ENCODE results near the gene CDHR2. TPM values are rescaled to one million over a fixed set of nuclear protein-coding genes. Genes with fewer than 3 reads are reported as not detected.

CDHR2 gene
- total RNA-seq, 1 experiment from 2014 or later: 7.8 TPM

GRCh38 chr5:176542596-176543427, 6.3 kb upstream of the CDHR2 start:
- H3K36me3 Mint-ChIP-seq (ENCODE audit: insufficient read depth, unreplicated experiment): peaks cover 66% of the 10 kb centered on the region
- intact Hi-C loops (cut with micrococcal nuclease; ENCODE audit: unreplicated experiment): loop anchor here (5.0 kb wide), 1 partner anchor 69 kb away; the partner anchor contains the start of gene GPRIN1
- CTCF ChIA-PET: interaction anchor here (0.6 to 1.1 kb wide), 2 partner anchors 58 to 94 kb away, joined by 3 read pairs; partner anchors contain the start of gene FAF2
- H3K4me3 Mint-ChIP-seq (ENCODE audit: low read depth, unreplicated experiment): peak overlapping the region; percentile 84
- peaks cover 81% of the 10 kb centered on the region for H3K4me1 Mint-ChIP-seq (ENCODE audit: low read depth, unreplicated experiment)
- H3K27ac Mint-ChIP-seq (ENCODE audit: unreplicated experiment): peak overlapping the region; percentile 82
- no peak for TF ChIP-seq CTCF (IDR thresholded peaks at IDR 0.05; ENCODE audit: unreplicated experiment)
- H3K9me3 Mint-ChIP-seq (ENCODE audit: low read depth, unreplicated experiment): no peaks in the 10 kb centered on the region
- no peaks in the 10 kb centered on the region for H3K27me3 Mint-ChIP-seq (ENCODE audit: unreplicated experiment)
- DNase-seq: peak; percentile 71
- no TSS peak for BruUV-seq (replicated peaks)

GRCh38 chr5:176543428-176544182, 5.5 kb upstream of the CDHR2 start:
- Mint-ChIP-seq H3K9me3 (ENCODE audit: low read depth, unreplicated experiment) (no peaks in the 10 kb centered on the region), H3K4me3 (ENCODE audit: low read depth, unreplicated experiment) (peak overlapping the region; percentile 84), H3K27ac (ENCODE audit: unreplicated experiment) (peak overlapping the region; percentile 84), H3K27me3 (ENCODE audit: unreplicated experiment) (no peaks in the 10 kb centered on the region), H3K4me1 (ENCODE audit: low read depth, unreplicated experiment) (peaks cover 81% of the 10 kb centered on the region), H3K36me3 (ENCODE audit: insufficient read depth, unreplicated experiment) (peaks cover 63% of the 10 kb centered on the region)
- TF ChIP-seq CTCF (IDR thresholded peaks at IDR 0.05; ENCODE audit: unreplicated experiment): no peak
- intact Hi-C loops (cut with micrococcal nuclease; ENCODE audit: unreplicated experiment): loop anchor here (5.0 kb wide), 1 partner anchor 69 kb away; the partner anchor contains the start of gene GPRIN1
- BruUV-seq (replicated peaks): TSS peak; percentile 56
- peak; percentile 80 for DNase-seq
- CTCF ChIA-PET: interaction anchor here (0.6 kb wide), 2 partner anchors 10 to 59 kb away, joined by 3 read pairs; no protein-coding TSS in a partner anchor

- CTCF ChIA-PET: no interaction called here
- H3K4me1 Mint-ChIP-seq (ENCODE audit: low read depth, unreplicated experiment): peaks cover 82% of the 10 kb centered on the region
- H3K27me3 Mint-ChIP-seq (ENCODE audit: unreplicated experiment): no peaks in the 10 kb centered on the region
- intact Hi-C loops (cut with micrococcal nuclease; ENCODE audit: unreplicated experiment): no loop called here
- H3K27ac Mint-ChIP-seq (ENCODE audit: unreplicated experiment): peak overlapping the region; percentile 84
- H3K4me3 Mint-ChIP-seq (ENCODE audit: low read depth, unreplicated experiment): peak overlapping the region; percentile 26
- no peak for DNase-seq
- H3K36me3 Mint-ChIP-seq (ENCODE audit: insufficient read depth, unreplicated experiment): peaks cover 63% of the 10 kb centered on the region
- BruUV-seq (replicated peaks): no TSS peak
- no peak for TF ChIP-seq CTCF (IDR thresholded peaks at IDR 0.05; ENCODE audit: unreplicated experiment)
- no peaks in the 10 kb centered on the region for H3K9me3 Mint-ChIP-seq (ENCODE audit: low read depth, unreplicated experiment)
Observed at GRCh38 chr5:176545388-176545736, 3.8 kb upstream of the CDHR2 start.

GRCh38 chr5:176545737-176546509, 3.2 kb upstream of the CDHR2 start:
- intact Hi-C loops (cut with micrococcal nuclease; ENCODE audit: unreplicated experiment): no loop called here
- Mint-ChIP-seq H3K27me3 (ENCODE audit: unreplicated experiment) (no peaks in the 10 kb centered on the region), H3K4me3 (ENCODE audit: low read depth, unreplicated experiment) (peak overlapping the region; percentile 26), H3K36me3 (ENCODE audit: insufficient read depth, unreplicated experiment) (peaks cover 57% of the 10 kb centered on the region), H3K9me3 (ENCODE audit: low read depth, unreplicated experiment) (no peaks in the 10 kb centered on the region), H3K4me1 (ENCODE audit: low read depth, unreplicated experiment) (peaks cover 81% of the 10 kb centered on the region), H3K27ac (ENCODE audit: unreplicated experiment) (peak overlapping the region; percentile 84)
- BruUV-seq (replicated peaks): no TSS peak
- peak; percentile 70 for DNase-seq
- no peak for TF ChIP-seq CTCF (IDR thresholded peaks at IDR 0.05; ENCODE audit: unreplicated experiment)
- CTCF ChIA-PET: interaction anchor here (1.1 kb wide), 1 partner anchor 267 kb away, joined by 3 read pairs; no protein-coding TSS in a partner anchor
